Lung microvascular endothelial cell (primary cell): Measurements from ENCODE around the gene RAB3D. TPM values are rescaled to one million over a fixed set of nuclear protein-coding genes. Genes with fewer than 3 reads are reported as not detected.
"Not testable (repeated sequence)": the region's sequence is repeated elsewhere in the genome, so short reads cannot be mapped to it uniquely, and the experiment has no call there.

Experiments used
- DNase-seq, 2 donors: peaks; one replicate each; pipeline versions ENCODE4 v3.0.0 to v3.0.0-alpha.2; 2010; ENCODE audit warnings: low read depth in 2 of 2
- total RNA-seq: library from RNA; depleted of rRNA; stranded (reverse); fragments of >200 nt; gene quantifications from 2 replicates; pipeline ENCODE4 v1.2.1, GENCODE V29; 2014

RAB3D gene
- total RNA-seq, 1 donor from 2014 or later: 31.5 TPM

GRCh38 chr19:11338569-11339253 is 746 bp downstream of the RAB3D start:
- no peak for DNase-seq

- DNase-seq: no peak
Measured at GRCh38 chr19:11338121-11338520, 1.3 kb downstream of the RAB3D start.

- no peak for DNase-seq
Measured at GRCh38 chr19:11337080-11337479, 2.4 kb downstream of the RAB3D start.

GRCh38 chr19:11335449-11336146 is 3.9 kb downstream of the RAB3D start:
- DNase-seq: no peak

- peak; percentile 28 for DNase-seq
Measured at GRCh38 chr19:11333838-11334237, 5.6 kb downstream of the RAB3D start.

- DNase-seq: no peak
Measured at GRCh38 chr19:11332822-11333221, 6.6 kb downstream of the RAB3D start.

- DNase-seq: no peak
Measured at GRCh38 chr19:11331502-11331901, 8.0 kb downstream of the RAB3D start.

- no peak for DNase-seq
Measured at GRCh38 chr19:11330127-11330526, 9.3 kb downstream of the RAB3D start.

- DNase-seq: no peak
Measured at GRCh38 chr19:11325544-11325943, 13.9 kb downstream of the RAB3D start.

GRCh38 chr19:11324748-11325389 is 14.6 kb downstream of the RAB3D start:
- DNase-seq: no peak

GRCh38 chr19:11324079-11324661 is 15.3 kb downstream of the RAB3D start:
- peak; percentile 78 to 90 for DNase-seq

GRCh38 chr19:11323601-11324078 is 15.8 kb downstream of the RAB3D start:
- no peak for DNase-seq

- DNase-seq: no peak
Measured at GRCh38 chr19:11322269-11323024, 17.0 kb downstream of the RAB3D start.

GRCh38 chr19:11321191-11322126 is 18.0 kb downstream of the RAB3D start:
- DNase-seq: no peak

GRCh38 chr19:11320278-11320995 is 19.0 kb downstream of the RAB3D start:
- DNase-seq: not testable (repeated sequence)

- peak in 1 of 2 donors; percentile 24 for DNase-seq
Measured at GRCh38 chr19:11306337-11306736, 33.1 kb downstream of the RAB3D start.

GRCh38 chr19:11304936-11305335 is 34.5 kb downstream of the RAB3D start:
- DNase-seq: no peak

GRCh38 chr19:11300811-11301120 is 38.7 kb downstream of the RAB3D start:
- DNase-seq: no peak

- DNase-seq: no peak
Measured at GRCh38 chr19:11299946-11300810, 39.3 kb downstream of the RAB3D start.
